Tongue (tissue), 2 donors: Measurements from ENCODE around the gene SDR42E1. TPM values are rescaled to one million over a fixed set of nuclear protein-coding genes. Genes with fewer than 3 reads are reported as not detected.

Experiments
- DNase-seq: peaks from one replicate; pipeline ENCODE4 v3.0.0-alpha.2; 2015
- total RNA-seq: library from RNA; depleted of rRNA; stranded (reverse); fragments of >200 nt; gene quantifications from one replicate; pipeline ENCODE4 v1.2.3, GENCODE V29; 2014

SDR42E1 gene, protein sequence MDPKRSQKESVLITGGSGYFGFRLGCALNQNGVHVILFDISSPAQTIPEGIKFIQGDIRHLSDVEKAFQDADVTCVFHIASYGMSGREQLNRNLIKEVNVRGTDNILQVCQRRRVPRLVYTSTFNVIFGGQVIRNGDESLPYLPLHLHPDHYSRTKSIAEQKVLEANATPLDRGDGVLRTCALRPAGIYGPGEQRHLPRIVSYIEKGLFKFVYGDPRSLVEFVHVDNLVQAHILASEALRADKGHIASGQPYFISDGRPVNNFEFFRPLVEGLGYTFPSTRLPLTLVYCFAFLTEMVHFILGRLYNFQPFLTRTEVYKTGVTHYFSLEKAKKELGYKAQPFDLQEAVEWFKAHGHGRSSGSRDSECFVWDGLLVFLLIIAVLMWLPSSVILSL
- total RNA-seq, result 7.9 TPM

DNA sequence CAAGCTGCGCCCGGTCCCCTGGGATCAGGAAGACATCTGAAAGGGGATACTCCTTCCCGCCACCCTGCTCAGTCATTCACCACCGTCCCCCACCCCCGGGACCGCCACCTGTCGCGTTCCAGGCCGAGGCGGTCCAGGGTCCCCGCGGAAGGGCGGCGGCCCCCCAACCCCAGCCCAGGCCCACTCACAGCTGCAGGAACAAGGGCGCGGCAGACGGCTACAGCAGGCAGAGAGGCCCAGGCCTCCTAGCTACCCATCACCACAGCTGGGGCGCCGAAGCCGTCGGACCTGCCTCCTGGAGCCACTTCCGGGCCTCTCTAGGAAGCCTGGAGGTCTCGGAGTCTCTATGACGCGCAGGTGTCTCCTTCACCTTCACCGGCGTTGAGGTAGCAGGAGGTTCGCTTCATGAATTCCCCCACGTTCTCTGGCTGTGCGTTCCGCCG, at the start of gene SDR42E1:
Gene SDR42E1, minus strand, starts transcription at position 272 of the 443 bp plus-strand sequence. CDS start 10,612 bp downstream, outside the sequence.
- peak; percentile 61 for DNase-seq

DNA sequence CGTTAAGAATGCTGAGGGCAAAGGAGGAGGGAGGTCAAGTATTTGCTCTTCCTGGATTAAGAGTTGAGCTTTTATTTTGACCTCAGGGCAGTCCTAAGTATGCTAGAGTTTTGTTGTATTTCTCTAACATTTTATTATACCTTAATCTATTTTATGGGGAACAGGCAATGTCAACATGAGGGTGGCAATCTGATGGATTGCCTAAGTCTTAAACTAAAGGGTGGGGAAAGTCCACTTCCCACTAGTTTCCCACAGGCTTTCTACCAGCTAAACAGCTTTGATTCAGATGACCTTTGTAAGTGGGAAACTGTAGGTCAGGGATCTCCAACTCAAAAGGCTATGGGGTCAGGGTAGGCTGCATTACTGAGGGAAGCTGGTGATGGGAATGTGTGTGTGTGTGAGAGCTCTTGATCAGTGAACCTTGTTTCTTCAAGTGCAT, 48.7 kb upstream of the SDR42E1 start:
- no peak for DNase-seq

DNA sequence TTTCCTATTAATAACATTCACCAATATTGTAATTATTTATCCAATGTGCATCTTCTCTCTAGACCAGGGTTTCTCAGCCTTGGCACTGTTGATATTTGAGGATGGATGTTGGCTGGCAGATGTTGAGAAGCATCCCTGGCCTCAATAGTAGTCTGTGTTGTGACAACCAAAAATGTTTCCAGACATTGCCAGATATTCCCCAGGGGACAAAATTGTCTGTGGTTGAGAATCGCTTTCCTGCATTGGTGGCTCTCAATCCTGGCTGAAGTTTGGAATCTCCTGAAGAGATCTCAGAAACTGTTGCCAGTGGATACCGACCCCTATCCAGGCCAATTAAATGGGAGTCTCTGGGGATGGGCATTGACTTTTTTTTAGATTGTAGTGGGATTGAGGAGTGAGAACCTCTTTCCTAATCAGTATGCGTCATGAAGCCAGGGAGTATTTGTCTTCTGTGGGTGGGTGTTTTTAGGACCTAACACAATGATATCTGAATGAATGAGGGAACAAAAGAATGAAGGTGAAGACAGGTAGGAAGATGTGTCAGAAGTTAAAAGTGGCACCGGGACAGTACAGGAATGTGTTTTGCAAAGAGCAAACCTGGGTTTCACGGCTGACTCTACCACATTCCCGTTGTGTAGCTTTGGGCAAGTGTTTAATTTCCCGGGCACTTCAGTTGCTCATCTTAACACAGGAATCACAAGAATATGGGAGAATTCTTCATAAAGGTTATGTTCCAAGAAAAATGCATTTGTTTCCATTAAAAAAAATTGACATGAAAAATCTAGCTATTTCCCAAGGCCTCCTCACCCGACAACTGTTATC, 48.1 kb upstream of the SDR42E1 start:
- no peak for DNase-seq

DNA sequence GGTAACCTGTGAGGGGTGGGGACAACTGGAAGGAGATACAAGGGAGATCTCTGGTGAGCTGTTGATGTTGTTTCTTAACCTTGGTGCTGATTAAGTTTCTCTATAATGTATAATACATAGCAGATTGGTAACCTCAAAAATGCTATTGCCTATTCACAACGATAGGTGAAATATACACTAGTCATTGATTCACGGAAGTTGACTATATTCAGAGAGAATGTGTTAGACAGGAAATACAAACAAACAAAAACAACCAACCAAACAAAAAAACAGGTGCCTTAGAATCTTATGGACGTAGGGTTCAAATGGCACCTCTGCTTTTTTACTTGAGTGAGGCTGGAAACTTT, 45.3 kb upstream of the SDR42E1 start:
- DNase-seq, result no peak

DNA sequence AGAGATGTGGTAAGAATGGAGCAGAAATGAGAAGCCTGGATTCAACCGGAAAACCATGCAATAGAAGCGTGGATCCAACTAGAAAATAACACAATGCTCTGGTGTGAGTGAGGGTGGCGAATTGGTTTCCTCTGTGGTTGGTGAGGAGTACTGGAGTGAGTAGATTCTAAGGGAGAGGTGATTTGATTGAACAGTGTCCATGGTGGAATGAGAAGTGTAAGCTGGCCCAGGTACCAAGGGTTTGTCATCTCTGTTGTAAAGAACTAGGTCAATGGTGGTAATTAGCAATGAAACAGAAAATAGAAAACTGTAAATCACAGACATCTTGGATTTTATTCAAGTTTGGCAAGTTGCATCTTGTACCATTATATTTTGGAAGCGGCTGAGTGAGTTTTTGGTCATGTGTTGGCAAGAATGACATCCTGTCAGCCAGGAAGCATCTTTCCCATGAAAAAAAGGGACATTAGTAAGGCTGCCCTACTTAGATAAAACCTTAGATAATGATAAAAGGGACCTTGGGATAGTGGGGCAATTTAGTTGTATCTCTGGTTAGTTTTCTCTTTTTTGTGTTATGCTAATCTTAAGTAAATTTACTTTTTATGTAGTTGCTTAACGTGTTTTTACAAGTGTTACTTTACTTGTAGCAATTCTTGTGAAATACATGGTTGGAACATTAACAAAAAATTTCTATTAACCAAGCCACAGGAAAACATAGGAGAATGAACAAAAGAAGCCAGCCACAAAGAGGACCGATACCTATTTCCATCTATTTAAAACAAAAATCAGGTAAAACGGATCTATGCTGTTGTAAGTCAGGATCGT, 44.7 kb upstream of the SDR42E1 start:
- no peak for DNase-seq

DNA sequence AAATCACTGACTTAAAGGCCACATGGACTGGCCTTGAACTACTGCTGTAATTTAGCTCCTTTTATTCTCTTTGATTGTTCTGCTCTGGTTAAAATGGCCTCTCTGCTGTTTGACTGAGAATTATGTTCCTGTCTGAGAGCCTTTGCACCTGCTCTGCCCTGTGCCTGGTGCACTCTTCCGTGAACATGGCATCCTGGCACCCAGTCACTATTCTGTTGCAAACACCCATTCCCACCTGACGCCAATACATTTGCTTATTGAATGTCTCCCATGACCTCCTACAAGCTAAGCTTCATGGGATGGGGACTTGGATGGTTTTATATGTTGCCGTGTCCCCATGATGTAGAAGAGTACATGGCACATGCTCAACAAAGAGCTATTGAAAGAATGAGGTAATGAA, 43.8 kb upstream of the SDR42E1 start:
- DNase-seq, result no peak

DNA sequence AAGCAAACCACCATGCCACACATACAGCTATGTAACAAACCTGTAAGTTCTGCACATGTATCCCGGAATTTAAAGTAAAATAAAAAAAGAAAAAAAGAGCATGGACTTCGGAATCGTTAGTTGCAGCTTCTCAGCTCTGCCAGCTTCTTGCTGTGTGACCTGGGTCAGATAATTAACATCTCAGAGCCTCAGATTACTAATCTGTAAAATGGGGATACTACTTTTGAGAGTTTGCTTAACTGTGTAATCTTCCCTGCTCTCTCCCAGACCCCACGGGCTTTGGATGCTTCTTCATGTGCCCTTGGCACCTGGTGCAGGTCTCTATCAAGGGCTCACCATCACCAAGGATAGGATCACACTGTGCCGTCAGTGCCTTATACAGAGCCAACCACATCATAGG, 40.4 kb upstream of the SDR42E1 start:
- no peak for DNase-seq

DNA sequence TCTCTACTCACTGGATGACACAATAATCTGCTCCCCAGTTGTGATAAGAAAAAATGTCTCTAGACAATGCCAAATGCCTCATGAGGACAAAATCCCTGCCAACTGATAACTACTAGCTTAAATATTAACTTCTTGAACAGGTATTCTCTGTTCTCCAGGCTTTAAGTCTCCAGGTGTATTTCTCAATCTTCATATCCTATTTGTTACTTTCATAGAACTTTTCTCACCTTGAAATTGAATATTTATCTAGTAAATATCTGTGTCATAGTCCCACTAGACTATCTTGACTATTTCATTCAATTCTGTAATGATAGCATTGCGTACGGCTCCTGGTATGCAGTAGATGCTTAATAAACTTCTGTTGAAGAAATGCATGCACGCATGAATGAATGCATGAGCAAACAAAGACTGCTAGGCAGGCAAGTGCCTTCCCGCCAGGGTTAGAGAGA, 39.7 kb upstream of the SDR42E1 start:
- no peak for DNase-seq

DNA sequence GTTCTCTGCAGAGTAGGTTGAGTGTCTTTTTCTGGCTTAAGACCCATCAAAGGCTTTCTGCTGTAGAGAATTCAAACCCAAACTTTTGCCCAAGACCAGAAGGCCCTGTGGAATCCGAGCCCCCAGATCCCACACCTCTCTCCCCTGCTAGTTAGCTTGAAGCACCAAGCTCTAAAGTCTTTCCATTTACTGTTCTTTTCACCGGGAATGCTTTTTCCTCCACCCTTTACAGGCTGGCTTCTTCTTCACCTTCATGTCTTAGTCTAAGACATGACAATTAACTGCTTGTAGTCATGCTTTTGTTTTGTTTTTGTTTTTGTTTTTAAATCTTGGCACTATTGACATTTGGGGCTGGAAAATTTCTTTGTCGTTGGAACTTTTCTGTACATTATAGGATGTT, 39.2 kb upstream of the SDR42E1 start:
- no peak for DNase-seq

DNA sequence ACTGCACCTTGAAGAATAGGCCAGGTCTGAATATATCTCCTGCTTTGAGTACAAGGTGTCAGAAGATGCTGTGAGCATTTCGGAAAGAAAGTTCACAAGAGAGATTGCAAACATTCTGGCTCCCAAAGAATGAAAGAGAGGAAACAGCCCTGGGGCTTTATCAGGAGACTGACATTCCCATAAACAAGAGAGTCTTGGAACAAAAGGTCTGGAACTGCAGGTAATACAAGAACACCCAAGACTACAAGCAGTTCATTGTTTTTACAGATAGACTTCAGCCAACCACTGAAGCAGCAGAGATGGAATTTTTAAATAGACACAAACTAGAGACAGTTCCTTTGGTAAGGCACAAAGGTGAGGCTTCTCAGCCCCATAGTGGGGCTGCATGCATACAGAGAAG, 38.2 kb upstream of the SDR42E1 start:
- DNase-seq, result no peak

DNA sequence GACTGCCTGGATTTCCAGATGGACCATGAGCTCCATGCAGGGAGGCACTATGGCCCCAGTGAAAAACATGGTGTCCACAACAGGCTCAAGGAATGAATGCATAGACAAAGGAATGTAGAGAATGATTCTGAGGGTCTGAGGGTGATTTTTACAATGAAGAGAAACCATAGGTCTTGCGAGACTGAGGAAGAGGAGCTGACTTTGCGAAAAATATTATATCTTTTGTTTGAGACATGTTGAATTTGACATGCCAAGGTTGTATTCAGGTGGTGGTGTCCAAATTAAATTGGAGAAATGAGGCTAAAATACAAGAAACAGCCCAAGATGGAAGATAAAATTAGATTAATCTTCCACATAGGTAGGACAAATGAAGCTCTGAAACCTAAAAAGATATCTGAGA, 36.5 kb upstream of the SDR42E1 start:
- DNase-seq, result no peak

DNA sequence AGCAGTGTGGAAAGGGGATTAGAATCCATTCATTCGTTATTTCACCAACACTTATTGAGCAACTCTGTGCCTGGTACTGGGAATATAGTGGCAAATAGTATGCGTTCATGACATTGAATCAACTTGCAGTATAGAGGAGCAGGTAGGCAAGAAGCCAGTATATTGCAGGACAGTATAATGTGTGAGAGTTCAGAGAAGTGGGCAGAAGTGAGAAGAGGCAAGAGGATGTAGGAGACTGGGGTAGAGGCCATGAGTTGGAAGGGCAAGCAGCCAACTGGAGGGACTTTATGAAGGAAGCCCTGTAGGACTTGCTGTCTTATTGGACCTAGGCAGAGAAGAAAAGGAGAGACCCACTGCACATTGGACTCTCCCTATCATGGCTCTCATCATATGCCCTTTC, 36.1 kb upstream of the SDR42E1 start:
- no peak for DNase-seq

DNA sequence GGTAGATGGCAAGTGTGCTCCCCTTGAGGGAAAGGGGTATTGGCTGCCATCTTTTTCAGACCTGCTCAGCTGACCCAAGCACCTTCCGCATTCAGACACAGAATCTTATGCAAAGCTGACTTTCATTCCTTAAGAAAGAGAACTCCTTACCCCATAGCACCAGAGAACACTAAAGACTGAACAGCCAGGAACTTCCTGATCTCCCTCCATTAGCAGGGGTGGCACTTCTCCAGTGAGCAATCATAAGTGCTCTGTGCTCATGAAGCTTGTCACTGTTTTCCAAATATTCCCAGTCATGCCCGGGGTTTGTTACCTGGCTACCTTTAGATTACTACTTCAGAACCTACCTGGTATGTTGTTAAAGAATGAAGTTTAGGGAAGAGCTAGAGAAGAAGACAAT, 35.7 kb upstream of the SDR42E1 start:
- no peak for DNase-seq

DNA sequence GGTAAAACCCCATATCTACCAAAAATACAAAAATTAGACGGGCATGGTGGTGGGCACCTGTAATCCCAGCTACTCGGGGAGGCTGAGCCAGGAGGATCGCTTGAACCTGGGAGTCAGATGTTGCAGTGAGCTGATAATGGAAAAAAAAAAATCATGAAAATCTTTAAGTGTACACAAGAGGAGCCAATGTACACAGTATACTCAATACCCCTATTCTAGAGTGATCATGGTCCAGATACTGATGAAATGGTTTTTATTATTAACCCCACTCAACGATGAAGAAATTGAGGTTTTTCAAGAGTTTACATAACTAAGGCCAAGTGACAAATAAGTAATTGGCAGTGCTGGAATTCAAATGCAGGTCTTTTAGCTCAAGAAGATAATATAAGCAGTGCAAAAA, 35.3 kb upstream of the SDR42E1 start:
- DNase-seq, result no peak

DNA sequence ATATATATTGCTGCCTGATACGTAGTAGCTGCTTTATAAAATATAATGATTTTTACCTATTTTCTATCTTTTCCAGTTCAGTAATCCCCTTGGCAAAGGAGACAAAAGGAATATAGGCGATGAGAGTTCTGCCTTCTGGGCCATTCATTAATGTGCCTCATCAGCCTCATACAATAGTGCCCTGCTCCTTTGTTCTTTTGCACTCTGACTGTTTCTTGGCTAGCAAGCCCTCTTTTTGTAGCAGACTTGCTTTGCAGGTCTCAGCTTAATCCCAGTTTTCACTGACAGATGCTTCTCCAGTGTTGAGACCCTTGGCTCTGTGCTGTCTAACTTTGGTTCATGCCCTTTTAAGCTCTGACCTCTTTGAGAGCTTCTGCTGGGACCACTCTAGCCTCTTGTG, 34.2 kb upstream of the SDR42E1 start:
- no peak for DNase-seq

DNA sequence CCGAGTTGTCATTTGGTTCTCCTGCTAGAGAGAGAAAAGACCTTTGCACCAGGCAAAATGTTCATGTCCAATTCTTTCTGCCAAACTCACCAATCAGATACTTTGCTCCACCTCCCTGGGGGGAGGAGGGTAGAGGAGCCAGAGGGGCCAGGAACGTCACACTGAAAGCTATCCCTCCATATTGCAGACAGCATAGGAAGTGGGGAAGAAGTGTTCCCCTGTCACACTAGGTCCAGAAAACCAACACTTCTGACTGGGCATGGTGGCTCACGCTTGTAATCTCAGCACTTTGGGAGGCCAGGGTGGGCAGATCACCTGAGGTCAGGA, 33.3 kb upstream of the SDR42E1 start:
- DNase-seq, result no peak

DNA sequence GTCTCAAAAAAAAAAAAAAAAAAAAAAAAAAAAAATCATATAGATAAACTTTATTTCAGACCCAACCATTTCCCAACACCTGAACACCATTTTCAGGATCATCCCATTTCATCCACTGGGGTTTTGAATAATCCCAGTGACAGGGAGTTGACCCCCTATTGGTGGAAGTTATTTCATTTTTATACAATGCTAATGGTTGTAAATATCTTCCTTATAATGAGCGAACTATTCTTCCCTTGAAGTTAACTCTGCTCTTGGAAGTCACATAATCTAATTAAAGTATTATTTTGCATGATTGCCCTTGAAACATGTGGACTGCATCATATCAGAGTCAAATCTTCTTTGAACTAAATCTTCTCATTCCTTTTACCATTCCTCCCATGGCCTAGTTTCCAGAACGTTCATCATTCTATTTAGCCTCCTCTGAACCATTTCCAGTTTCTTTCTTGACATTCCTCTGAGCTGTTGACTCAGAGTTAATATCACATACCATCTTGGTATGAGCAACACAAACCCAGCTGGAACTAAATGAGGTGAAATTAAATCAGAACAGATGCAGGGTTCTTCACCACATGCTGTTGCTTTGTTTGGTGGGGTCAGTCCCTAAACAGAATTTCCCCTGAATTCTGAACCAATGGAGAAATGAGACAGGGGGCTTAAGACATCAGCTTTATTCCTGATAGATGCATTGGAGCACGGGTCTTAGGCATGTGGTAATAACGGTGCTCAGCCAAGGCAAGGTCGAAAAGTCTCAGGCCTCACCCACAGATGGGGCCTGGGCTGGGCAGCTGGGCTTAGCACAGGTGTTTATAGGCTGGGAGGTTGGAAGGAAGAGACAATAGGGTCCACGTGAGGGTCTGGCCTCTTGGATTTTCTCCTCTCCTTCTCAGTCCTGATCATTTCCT, 32.7 kb upstream of the SDR42E1 start:
- peak; percentile 5 for DNase-seq

DNA sequence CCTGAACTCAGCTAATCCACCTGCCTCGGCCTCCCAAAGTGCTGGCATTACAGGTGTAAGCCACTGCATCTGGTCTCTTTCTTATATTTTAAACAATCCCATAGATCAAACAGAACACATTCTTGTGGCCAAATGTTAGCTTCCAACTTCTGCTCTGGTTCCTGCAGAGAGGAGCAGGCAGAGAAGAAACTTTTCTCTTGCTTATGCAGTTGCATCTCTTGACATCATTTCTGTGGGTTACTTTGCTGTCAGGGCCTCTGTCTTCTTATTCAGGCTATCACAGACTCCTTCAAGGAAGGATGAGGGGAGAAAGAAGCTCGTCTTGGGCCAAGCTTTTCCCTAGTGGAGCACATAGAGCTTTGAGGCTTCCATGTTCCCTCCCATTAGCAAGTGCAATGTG, 31.6 kb upstream of the SDR42E1 start:
- no peak for DNase-seq

DNA sequence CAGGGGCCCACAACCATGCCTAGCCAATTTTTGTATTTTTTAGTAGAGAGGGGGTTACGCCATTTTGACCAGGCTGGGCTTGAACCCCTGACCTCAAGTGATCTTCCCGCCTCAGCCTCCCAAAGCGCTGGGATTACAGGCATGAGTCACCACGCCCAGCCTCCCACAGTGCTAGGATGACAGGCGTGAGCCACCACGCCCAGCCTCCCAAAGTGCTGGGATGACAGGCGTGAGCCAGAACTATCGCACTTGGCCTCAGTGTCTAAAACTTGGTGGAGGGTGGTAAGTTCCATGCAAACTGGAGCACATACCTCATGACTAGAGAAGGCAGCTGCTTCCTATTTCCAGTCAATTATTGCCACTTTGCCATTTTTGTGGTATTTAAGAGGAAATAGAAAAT, 30.9 kb upstream of the SDR42E1 start:
- DNase-seq, result no peak

DNA sequence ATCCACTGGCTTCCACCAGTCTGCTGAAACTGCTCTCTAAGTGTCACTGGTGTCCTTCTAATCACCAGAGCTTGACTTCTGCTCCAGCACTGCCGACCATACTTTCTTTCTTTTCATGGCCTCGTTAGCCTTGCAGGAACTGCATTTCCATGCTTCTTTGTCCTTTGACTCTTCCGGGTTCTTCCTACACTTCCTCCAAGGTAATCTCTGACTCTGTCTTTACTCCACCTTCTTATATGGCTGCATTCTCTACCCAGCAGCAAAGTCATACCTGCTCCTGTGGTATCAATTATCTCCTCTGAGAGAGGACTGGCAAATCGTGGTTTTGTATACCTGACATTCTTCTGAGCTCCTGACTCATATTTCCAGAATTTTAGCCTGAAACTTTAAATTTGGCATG, 30.3 kb upstream of the SDR42E1 start:
- DNase-seq, result no peak

DNA sequence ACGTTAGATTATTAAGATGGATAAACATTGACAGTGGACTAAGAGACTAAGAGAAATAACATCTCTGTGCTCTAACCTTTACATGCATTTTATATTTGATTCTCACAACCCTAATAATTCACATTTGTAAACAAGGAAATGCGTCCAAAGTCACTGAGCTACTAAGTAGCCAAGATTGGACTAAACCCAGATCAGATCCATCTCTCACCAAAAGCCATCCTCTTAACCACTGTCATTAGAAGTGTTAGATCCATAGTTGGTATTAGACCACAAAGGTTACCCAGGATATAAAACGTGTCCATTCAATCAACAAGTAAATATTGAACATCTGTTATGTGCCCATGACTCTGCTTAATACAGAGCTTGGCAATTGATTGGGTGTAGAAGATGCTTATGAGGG, 29.0 kb upstream of the SDR42E1 start:
- DNase-seq, result no peak

DNA sequence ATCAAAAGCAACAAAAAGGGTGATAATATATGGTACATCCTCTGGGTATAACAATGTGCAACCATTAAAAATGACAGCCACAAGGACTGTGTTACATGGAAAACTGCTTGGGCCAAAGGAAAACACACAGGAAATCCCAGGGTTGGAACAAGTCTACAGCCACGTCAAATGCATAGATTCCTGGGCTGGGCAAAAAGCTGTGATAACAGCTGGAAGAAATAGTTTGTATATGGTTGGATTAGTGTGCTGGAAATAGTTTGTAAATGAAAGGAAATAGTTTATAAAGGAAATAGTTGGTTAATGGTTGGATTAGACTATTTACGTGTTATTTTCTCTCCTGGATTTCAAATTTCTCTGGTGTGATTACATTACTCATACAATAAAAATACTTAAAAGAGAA, 26.4 kb upstream of the SDR42E1 start:
- DNase-seq, result peak; percentile 20
